GM20431 (cell line): ENCODE measurements around the gene FAM50A.
"Not testable (repeated sequence)": the region's sequence is repeated elsewhere in the genome, so short reads cannot be mapped to it uniquely, and the experiment has no call there.

ENCODE experiments used
- in situ Hi-C: fragments of 300-500 bp; cut with MseI, MboI; formaldehyde crosslinking; loops from one replicate; pipeline ENCODE4 v1.15.0; 2020; ENCODE audit warnings: low sequenced_read_pairs; ENCODE audit not compliant: unreplicated experiment

FAM50A gene

DNA sequence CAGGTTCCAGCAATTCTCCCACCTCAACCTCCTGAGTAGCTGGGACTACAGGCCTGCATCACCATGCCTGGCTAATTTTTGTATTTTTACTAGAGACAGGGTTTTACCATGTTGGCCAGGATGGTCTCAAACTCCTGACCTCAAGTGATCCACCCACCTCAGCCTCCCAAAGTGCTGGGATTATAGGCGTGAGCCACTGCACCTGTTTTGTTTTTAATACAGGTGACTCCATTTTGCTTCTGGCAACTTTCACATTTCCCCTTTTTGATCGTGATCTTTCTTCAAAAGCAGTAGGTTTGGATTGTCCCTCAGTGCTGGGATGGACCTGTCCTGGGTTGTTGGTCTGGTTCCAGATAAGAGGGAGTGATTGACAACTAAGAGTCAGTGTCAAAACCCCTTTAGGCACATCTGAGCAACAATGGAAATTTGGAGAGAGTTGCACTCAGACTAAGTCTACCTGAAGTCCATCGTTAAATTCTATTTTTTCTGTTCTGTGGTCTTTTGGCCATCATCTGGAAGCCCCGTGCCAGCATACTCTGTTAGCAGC is 52.7 kb downstream of the FAM50A start:
- in situ Hi-C loops, result not testable (repeated sequence)
